Embryonic facial prominence (tissue), 1 donor: ENCODE measurements around the gene EPHA6.
"Not testable (repeated sequence)": the region's sequence is repeated elsewhere in the genome, so short reads cannot be mapped to it uniquely, and the experiment has no call there.

Source experiments
- DNase-seq: peaks from one replicate; pipeline ENCODE4 v3.0.0-alpha.2; 2016; ENCODE audit errors: extremely low spot score

Gene EPHA6

DNA sequence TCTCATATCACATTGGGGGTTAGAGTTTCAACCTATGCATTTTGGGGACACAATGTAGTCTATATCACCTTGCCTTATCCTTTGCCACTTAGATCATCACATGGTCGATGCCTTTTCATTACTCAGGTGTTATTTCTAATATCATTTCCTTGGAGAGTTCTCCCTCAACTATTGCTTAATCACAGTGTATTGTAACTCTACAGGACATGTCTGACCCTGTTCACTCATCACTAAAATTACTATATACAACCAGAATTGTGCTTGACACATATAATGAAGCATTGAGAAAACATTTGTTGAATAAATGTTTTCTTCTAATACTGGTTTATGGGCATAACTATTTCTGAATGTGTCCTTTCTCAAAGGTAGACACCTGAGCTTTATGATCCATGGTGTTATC, 207.4 kb downstream of the EPHA6 start:
- no peak for DNase-seq

GRCh38 chr3:97025612-97026011, 211.2 kb downstream of the EPHA6 start:
- not testable (repeated sequence) for DNase-seq

DNA sequence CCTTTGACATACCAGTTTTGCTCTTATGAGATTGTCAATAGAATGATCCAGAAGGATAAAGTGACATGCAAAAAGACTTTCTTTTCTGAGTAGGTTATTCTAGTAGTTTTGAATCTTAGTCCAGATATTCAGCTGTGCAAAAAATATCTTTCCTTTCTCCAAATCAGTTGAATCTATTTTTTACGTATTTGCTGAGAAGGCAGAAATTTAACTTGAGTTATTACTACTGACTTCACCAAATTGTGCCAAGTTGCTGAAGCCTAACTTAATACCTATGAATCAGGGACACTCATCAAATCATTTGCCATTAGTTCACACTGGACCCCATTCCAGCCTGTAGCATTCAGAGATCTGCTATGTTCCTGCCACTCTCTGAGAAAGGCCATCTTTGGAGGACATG, 215.6 kb downstream of the EPHA6 start:
- no peak for DNase-seq

DNA sequence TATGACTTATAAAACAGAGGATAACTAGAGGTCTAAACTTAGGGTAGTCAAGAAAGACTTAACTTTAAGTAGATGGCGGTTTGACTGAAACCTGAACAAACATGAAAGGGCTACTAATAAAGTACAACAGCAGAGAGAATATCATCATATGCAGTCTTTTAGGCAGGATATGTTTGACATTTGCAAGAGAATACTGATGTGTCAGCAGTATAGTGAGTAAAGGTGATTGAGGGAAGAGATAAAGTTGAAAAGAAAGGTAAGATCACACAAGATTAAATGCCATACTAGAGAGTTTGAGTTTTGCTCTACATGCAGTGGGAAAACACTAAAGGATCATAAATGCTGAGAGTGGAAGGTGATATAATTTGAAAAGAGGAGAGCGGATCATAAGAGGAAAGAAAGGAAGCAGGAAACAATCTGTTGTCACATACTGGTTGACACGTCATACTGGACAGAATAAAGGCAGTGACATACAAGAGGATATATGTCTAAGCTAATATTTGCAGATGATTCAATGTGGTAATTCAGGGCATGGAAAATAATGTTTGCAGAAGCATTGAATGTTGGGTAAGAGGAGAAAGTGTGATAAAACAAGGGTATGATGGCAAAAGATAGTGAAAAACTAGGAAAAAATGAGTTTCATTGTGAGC, 223.0 kb downstream of the EPHA6 start:
- no peak for DNase-seq

DNA sequence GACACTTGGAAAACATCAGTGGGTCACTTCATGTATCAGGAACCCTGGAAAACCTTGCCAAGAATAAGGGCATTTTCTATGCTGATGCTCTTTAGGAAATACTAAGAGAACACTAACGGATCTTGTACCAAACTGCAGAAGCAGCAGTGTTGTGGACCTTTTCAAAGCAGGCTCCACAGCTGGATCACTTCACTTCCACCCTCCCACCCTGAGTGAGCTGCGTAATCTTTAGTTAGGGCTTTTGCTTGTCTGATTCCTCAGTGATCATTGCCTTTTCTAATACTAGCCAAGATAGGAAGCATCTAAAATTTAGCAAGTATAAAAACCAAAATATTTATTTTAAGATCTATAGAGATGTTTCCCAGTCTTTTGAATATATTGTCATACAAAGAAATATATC, 229.0 kb downstream of the EPHA6 start:
- DNase-seq: no peak

DNA sequence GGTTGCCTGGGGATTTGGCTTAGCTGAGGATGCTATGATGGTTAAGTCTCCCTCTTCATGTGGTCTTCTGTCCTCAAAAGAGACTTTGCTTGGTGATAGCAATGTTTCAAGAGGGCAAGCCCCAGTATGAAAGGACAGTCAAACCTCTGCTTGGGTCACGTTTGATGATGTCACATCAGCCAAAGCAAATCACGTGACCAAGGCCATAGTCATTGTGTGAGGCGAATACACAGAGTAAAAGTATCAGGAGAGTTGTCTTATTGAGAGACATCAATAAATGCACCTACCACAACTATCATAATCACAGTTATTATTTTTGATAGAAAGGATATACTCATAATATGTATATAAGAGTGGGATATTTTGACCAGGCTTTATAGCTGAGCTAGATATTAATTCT, 243.0 kb downstream of the EPHA6 start:
- DNase-seq: no peak

DNA sequence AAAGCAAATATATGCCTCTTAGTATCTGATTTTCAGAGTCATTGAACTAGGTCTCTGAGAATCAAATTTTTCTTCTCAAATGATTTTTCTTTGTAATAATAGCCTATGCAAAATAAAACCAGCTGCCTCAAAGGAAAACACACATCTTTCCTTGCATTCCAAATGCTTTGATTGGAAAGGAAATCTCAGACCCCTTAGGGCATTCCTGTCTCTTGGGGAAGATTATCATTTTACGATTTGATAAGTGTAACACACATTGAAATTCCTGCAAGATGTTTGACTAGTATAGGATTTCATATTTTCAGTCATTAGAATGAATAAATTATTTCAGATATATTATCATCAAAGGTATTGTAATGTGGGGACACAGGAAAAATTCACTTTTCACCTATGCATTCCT, 244.8 kb downstream of the EPHA6 start:
- DNase-seq: no peak

- no peak for DNase-seq
Measured at GRCh38 chr3:97066531-97066930, 252.1 kb downstream of the EPHA6 start.

GRCh38 chr3:97070302-97070701, 255.9 kb downstream of the EPHA6 start:
- DNase-seq: no peak

DNA sequence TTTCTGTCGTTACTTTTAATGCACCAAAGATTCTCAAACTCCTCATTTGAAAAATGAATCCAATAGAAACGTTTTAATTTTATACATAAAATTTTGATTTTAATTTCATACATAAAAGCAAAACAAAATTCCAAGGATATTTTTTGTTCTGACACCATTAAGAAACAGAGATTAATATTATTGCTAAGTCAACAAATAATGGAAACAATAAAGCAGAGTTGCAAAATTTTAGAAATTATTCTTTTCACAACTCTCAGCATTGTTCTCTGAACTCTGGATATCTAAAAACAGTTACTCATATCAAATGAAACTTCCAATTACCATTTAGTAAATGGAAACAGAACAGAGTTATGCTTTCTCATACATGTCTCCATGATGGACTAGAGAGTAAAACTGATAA, 260.2 kb downstream of the EPHA6 start:
- no peak for DNase-seq

GRCh38 chr3:97076673-97077072, 262.3 kb downstream of the EPHA6 start:
- no peak for DNase-seq

DNA sequence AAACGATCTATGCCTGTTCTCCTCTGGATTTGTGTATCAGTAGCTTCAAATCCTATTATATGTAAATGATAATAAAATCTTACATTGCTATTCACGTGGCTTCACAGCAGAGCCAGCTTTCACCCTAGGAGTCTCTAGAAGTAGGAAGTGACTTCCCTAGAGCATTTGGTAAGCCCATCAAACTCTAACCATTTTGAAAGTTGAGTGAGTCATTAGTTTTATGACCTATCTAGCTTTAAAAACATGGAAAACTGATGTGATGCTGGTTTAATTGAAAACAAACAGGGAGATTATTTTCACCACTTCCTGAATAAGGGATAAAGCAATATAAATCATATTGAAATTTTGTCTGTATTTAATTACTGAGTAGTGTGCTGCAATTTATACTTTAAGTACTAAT, 275.2 kb downstream of the EPHA6 start:
- no peak for DNase-seq

DNA sequence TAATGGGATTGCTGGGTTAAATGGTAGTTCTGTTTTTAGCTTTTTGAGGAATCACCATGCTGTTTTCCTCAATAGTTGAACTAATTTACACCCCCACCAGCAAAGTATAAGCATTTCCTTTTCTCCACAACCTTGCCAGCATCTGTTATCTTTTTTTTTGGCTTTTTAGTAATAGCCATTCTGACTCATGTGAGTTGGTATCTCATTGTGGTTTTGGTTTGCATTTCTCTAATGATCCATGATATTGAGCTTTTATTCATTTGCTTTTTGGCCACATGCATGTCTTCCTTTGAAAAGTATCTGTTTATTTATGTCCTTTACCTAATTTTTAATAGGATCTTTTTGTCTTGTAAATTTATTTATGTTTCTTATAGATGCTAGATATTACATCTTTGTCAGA, 288.2 kb downstream of the EPHA6 start:
- no peak for DNase-seq

DNA sequence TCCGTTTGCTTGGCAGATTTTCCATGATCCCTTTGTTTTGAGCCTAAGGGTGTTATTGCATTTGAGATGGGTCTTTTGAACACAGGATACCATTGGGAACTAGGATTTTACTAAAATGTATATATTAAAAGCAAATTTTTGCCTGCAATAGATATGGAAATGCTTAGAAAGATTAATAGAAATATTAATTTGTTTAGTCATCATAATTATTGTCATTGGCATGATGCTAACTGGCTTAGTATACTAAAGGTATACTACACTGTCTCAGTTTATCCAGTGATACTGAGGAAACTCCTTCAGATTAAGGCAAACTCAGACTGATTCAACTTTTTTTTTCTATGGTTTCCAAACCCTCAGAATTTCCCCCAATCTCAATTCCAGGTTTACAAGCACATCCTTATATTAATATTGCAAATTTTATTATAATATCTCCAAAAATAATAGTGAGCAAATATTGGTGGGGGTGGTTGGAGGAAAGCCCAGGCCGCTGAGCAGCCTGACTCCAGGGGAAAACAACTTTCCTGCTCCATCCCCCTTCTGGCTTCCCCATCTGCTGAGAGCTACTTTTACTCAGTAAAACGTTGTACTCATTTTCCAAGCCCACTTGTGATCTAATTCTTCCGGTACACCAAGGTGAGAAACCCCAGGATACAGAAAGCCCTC, 291.7 kb downstream of the EPHA6 start:
- DNase-seq: no peak

GRCh38 chr3:97106652-97106989, 292.2 kb downstream of the EPHA6 start:
- DNase-seq: no peak

GRCh38 chr3:97108136-97108535, 293.7 kb downstream of the EPHA6 start:
- no peak for DNase-seq

- no peak for DNase-seq
Measured at GRCh38 chr3:97111244-97111643, 296.9 kb downstream of the EPHA6 start.

- DNase-seq: no peak
Measured at GRCh38 chr3:97121386-97121785, 307.0 kb downstream of the EPHA6 start.

- no peak for DNase-seq
Measured at GRCh38 chr3:97125902-97126499, 311.6 kb downstream of the EPHA6 start.

- DNase-seq: no peak
Measured at GRCh38 chr3:97131476-97131875, 317.1 kb downstream of the EPHA6 start.

GRCh38 chr3:97138914-97139541, 324.6 kb downstream of the EPHA6 start:
- DNase-seq: no peak

- no peak for DNase-seq
Measured at GRCh38 chr3:97148931-97149330, 334.5 kb downstream of the EPHA6 start.

GRCh38 chr3:97161169-97161568, 346.8 kb downstream of the EPHA6 start:
- no peak for DNase-seq
